NCI-H2081 (cell line): Measurements from ENCODE around the gene TMUB1.
A peak's percentile ranks its signal among the peaks of the same experiment; 100 is the strongest.

Experiments used
- DNase-seq, 2 experiments: peaks; one replicate each; lab custom pipeline; 2025; lab: John Stamatoyannopoulos, UW

Gene TMUB1

DNA sequence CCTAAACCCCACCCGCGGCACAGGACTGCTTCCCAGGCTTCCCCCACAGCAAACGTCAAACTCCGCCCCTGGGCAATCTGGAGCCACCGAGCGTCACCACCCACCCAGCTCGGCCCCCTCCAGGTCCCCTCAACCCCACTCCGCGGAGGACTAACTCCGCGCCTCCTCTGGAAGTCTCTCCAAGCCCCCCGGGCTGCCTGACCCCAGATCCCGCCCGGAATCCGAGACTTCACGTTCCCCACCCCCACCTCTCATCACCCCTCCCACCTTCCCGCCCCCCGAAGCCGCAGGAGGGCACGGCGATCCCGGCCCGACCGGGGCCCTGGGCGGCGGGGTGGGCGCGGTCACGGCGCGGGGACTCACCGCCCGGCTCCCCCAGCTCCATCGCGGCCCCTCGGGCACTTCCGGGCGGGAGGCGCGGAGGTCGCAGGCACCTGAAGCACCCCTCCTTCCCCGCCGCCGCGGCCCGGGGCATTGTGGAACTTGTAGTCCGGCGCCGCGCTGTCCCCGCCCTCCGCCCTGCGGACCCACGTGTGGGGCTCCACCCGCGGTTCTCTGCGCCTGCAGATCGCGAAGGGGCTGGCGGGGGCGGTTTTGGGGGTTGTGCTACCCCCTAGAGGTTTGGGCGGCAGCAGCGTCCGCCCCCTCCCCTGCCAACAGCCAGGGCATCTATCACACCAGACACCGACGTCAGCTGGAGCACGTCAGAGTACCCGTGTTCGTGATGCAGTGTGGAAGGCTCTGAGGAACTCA, at the start of gene TMUB1:
Gene TMUB1 (minus strand): TSS at position 423 of the 753 bp plus-strand sequence. CDS start 930 bp downstream, outside the sequence.
- peak; percentile 81 to 86 for DNase-seq

GRCh38 chr7:151132461-151133205, 49.3 kb upstream of the TMUB1 start:
- no peak for DNase-seq

- DNase-seq = no peak
These were observed 48.5 kb upstream of the TMUB1 start for GRCh38 chr7:151131592-151132293.

- no peak for DNase-seq
These were observed 47.9 kb upstream of the TMUB1 start for GRCh38 chr7:151131224-151131591.

DNA sequence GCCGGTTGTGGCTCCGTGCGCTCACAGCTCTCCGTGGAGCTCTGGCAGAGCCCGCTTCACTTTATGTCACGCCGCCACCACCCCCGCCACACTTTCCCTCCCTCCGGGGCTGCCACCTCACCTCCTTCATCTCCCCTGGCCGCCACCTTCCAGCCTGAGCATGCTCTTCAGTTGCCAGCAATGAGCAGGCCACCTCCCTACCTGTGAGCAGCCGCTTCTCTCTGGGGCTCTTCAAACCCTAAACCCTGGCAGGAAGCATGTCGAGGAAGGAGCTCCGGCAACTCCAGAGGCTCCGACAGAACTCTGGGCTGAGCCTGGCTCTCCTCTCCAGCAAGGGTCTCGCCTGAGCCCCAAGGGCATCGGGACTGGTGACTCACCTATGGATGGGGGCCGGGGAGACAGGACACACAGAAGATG, 47.5 kb upstream of the TMUB1 start:
- no peak for DNase-seq

GRCh38 chr7:151129960-151130591, 46.8 kb upstream of the TMUB1 start:
- no peak for DNase-seq

DNA sequence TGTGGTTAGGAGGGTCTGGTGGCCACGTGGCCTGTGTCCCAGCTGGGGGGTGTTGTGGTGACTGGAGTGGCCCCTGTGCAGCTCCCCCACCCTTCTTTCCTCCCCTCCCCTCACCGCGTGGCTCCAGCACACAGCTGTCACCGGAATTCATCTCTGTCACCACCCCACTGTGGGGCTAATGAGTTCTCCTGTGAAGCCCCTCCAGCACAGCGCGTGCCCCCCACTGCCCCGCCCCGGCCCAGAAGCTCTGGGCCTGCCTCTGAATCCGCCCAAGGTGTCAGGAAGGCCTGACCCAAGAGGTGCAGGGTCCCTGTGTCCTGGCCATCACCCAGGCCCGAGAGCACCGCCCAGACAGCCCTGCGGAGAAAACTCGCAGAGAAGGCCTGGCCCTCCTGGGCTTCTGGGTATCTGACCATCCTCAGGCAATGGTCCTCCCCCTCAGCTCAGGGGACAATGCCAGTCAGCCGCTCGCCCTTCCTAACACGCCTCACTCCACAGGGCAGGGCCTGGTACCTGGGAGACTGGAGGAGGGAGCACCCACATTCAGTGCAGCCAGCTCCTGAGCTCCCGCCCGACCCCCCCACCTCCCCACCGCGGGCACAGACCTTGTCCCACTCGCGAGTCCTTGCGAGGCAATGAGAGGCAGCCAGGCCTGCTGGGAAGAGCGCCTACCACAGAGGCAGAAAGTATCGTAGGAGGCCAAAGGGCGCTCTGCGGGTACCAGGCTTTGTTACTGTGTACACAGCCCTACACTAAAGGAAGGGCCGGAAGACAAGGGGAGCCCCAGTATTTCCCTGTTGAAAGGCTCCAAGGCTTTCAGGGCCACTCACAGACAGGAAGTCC, 46.0 kb upstream of the TMUB1 start:
- no peak for DNase-seq

- DNase-seq = no peak
These were observed 45.4 kb upstream of the TMUB1 start for GRCh38 chr7:151128716-151129115.

- DNase-seq = no peak
These were observed 44.9 kb upstream of the TMUB1 start for GRCh38 chr7:151128144-151128543.

GRCh38 chr7:151126491-151127137, 43.3 kb upstream of the TMUB1 start:
- DNase-seq = no peak

DNA sequence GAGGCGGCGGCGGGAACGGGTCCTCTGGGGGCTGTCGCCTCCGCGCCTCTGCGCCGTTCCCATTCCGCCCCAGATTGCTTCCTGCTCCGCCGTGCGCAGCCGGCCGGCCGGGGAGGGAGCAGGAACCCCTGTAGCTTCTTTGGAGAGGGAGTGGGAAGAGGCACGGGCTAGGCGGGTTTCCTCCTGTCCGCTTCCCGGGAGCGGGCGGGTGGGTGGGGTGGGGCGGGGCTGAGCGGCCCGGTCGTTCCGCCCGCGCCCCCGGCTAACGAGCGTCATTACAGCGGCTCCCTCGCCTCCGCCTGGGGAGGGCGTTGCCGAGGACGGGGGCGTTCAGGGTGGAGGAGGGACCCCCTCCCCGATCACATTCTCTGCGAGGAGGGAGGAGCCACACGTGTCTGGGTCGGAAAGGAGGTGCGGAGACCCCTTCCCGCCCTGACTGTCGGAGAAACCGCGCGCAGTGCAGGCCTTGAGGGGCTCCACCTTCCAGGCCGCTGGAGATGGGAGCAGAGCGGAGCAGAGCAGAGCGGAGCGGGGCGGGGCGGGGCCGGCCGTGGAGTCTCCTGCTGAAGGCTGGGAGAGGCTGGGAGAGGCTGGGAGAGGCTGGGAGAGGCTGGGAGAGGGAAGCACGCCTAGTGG, 42.7 kb upstream of the TMUB1 start:
- no peak for DNase-seq

DNA sequence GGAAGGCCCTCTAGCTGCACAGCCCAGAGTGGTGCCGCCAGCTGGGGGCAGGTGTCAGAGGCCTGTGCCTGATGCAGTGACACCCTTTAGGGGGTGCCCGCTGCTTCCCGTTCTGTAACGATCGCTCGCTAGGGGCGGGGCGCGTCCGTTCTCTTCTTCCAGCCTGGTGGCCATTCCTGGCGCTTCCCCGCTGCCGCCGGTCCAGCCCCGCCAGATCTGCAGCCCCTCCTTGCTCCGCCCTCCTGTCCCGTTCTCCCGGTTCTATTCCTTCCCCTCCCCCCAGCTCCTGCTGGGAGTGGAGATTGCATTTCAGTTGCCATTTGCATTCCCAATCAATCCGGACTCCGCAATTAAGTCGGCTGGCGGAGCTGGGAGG, 42.2 kb upstream of the TMUB1 start:
- DNase-seq = no peak

GRCh38 chr7:151124899-151125399, 41.7 kb upstream of the TMUB1 start:
- no peak for DNase-seq

DNA sequence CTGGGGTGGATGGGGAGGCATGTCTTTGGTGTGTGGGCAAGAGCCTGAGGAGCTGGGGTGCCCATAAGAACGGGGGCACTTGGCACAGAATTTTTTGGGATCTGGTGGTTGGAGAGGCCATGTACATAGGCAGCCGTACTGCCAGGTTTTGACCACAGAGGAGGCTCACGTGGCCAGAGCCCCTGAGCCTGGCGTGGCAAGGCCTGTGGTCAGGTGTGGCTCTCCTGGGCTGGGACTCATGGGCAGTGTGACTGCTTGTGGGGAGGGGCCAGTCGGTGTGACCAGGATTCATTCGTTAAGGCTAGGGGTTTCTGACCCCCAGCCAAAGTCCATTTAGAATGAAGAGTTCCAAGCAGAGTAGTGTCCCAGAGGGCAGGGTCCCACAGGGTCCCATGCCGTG, 41.2 kb upstream of the TMUB1 start:
- DNase-seq = no peak

DNA sequence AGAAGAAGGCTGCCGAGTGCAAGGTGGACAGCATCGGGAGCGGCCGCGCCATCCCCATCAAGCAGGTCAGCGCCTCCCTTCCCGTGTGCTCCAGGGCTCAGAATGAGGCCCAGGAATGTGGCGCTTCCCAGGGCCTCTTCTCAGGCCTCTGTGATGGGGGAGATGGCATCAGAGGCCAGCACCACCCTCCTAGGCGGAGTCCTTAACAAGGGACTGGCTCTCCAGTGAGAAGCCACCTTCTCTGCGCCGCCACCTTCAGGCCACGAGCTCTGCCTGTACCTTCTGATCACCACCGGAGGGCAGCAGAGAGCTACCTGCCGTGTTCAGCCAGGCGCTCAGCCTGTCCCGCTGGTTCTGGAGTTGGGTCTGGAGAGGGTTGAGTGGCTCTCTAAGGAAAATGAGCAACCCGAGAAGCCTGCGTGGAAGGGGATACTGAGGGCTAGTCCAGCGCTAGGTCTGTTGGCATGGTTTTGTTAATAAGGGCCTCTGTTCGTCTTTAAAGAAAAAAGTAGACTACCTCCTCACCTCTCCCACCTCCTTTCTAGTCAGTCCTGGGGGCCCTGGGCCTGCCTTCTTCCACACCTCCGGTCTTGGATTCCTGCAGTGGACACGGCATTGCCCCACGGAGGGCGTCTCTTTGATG, 40.6 kb upstream of the TMUB1 start:
- DNase-seq = peak; percentile 53 to 68

DNA sequence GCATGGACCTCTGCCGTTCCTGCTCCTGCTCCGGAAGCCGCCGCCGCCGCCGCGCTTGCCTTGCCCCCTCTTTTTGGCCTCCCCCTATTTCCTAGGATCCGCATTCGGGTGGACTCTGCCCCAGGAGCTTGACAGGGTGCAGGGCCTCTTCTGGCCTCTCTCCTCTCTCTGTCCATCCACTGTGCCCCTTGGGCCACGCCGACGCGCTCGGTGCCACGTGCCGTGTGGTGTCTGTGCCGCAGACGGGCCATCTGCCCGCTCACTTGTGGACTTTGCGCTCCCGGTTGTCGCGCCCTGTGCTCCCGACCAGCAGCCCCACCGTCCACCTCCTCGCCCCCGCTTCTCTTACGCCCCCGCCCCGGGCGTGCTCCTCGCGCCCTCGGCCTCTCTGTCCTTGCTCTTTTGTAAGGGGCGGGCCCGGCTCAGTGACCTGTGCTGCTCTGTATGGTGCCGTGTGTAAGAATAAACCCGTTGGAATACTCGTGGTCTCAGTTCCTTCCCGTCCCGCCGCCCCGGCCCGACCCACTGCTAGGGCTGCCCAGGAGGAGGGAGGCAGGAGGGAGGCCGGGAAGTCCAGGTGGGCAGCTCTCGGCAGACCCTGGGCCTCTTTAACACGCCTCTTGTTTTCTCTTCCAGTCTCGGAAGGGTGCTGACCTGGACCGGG, 40.0 kb upstream of the TMUB1 start:
- DNase-seq = no peak

DNA sequence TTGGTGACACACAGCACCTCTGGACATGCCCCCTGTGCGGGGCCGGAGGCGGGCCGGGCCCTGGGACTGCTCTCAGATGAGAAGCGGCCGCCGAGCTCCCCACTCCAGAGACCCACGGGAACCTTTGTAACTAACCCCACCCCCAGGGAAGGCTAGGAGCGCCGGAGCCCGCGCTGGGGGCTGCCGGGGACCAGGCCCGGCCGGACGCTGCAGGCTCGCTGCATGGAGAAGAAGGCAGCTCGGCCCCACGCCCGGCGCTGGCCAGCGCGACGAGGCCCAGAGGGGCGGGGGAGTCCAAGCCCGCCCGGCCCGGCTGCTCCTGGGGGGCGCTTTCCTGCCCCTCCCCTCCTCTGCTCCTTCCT, 39.5 kb upstream of the TMUB1 start:
- no peak for DNase-seq

DNA sequence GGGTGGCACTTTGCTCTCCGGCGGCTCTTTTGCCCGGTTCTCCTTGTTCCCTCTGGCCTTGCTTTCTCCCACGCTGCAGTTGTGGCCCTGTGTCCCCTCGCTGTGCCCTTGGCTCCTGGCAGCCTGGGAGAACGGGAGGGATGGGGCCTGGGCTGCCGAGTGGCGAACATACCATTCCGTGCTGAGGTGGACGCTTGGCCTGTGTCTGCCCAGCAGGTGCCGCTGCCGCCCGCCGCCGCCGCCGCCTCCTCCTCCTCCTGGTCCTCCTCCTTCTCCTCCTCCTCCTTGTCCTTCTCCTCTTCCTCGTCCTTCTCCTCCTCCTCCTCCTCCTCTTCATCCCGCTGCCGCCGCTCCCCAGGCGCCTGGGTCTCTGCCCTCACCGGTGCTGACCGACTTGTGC, 39.0 kb upstream of the TMUB1 start:
- DNase-seq = no peak
